Panc1 (cell line): ENCODE measurements around the gene METTL9. TPM values are rescaled to one million over a fixed set of nuclear protein-coding genes. Genes with fewer than 3 reads are reported as not detected.

Experiments
- ATAC-seq: fragments of 200-7000 bp; cut with Tn5 transposase; 2 replicates; pipeline ENCODE4 v1.9.1; 2020; ENCODE audit warnings: mild to moderate bottlenecking, moderate library complexity
- BruUV-seq: library from RNA; stranded (reverse); fragments of 400-500 nt; replicated peaks from 2 replicates; lab custom pipeline; 2021; lab: Mats Ljungman, UMichigan
- CTCF ChIA-PET: fragments of 300-600 bp; sonication (Branson Sonifier 250); formaldehyde crosslinking; loops from one replicate; lab custom pipeline; 2022; ENCODE audit warnings: antibody characterized with exemption; lab: Charles Lee
- POLR2A ChIA-PET: fragments of 300-600 bp; sonication (Branson Sonifier 250); formaldehyde crosslinking; loops from one replicate; lab custom pipeline; 2022; ENCODE audit warnings: antibody characterized with exemption; lab: Charles Lee
- DNase-seq: peaks from one replicate; pipeline ENCODE4 v3.0.0-alpha.2; 2010; ENCODE audit warnings: low read depth, low spot score
- H3K27ac ChIP-seq: 2 replicates; pipeline ENCODE4 v1.5.1; 2011; ENCODE audit warnings: mild to moderate bottlenecking, low read length, inconsistent platforms
- H3K27me3 ChIP-seq: fragments of 200-500 bp; sonication (Bioruptor generic); 2 replicates; pipeline ENCODE4 v1.6.0; 2014; ENCODE audit warnings: low read length, inconsistent platforms; ENCODE audit not compliant: control insufficient read depth, insufficient read depth
- H3K36me3 ChIP-seq: fragments of 200-500 bp; sonication (Bioruptor generic); 2 replicates; pipeline ENCODE4 v1.5.1; 2014; ENCODE audit warnings: inconsistent platforms, mild to moderate bottlenecking, low read length, moderate library complexity; ENCODE audit not compliant: control insufficient read depth, insufficient read depth
- H3K4me1 ChIP-seq: 2 replicates; pipeline ENCODE4 v1.5.1; 2011; ENCODE audit warnings: inconsistent platforms, mild to moderate bottlenecking, low read length, moderate library complexity; ENCODE audit not compliant: control insufficient read depth, insufficient read depth
- H3K4me3 ChIP-seq, 2 experiments: 2 replicates each; pipeline ENCODE4 v1.5.1; 2011 to 2012; ENCODE audit warnings: low read depth in 2 of 2, low read length in 2 of 2, mild to moderate bottlenecking in 2 of 2, inconsistent platforms in 1 of 2, moderate library complexity in 1 of 2
- H3K9me3 ChIP-seq: fragments of 200-500 bp; sonication (Bioruptor generic); 2 replicates; pipeline ENCODE4 v1.5.1; 2014; ENCODE audit warnings: low read depth, mild to moderate bottlenecking, inconsistent platforms, low read length, moderate library complexity; ENCODE audit not compliant: control insufficient read depth, insufficient read depth
- POLR2AphosphoS5 ChIP-seq: IDR thresholded peaks from 2 replicates; pipeline ENCODE4 v1.6.1; 2012; ENCODE audit warnings: mild to moderate bottlenecking, low read depth, low read length, moderate library complexity
- SIN3A ChIP-seq: IDR thresholded peaks from 2 replicates; pipeline ENCODE4 v1.6.1; 2012; ENCODE audit warnings: low read depth, mild to moderate bottlenecking, low read length, moderate library complexity, borderline replicate concordance; ENCODE audit not compliant: insufficient read depth
- TCF7L2 ChIP-seq: IDR thresholded peaks from 2 replicates; pipeline ENCODE4 v1.6.1; 2011; ENCODE audit warnings: mild to moderate bottlenecking, low read depth, low read length, inconsistent platforms
- in situ Hi-C: cut with HindIII; loops from 2 replicates; pipeline ENCODE4 v1.10.0; 2016; ENCODE audit warnings: low sequenced_read_pairs, low pct_unique_long_range_greater_than_20kb
- intact Hi-C: fragments of 100-400 bp; cut with micrococcal nuclease; formaldehyde crosslinking; loops from one replicate; pipeline ENCODE4 v1.10.0; 2022; ENCODE audit not compliant: unreplicated experiment
- total RNA-seq: library from RNA; stranded (reverse); gene quantifications from one replicate; pipeline ENCODE4 v1.2.1, GENCODE V29; 2021; ENCODE audit not compliant: unreplicated experiment
- TF ChIP-seq, protein P1 (sequence below): fragments of 450-650 bp; IDR thresholded peaks from 2 replicates; pipeline ENCODE4 v1.5.1; 2017; ENCODE audit warnings: mild to moderate bottlenecking
- TF ChIP-seq, protein P2 (sequence below), 2 experiments: IDR thresholded peaks; 2 replicates each; pipeline ENCODE4 v1.6.1; 2011 to 2012; ENCODE audit warnings: low read depth in 2 of 2, control low read depth in 1 of 2, low read length in 1 of 2, mild to moderate bottlenecking in 1 of 2, moderate library complexity in 1 of 2; ENCODE audit not compliant: insufficient read depth in 1 of 2

METTL9 gene
- total RNA-seq, 1 experiment from 2014 or later, result 86.1 TPM

DNA sequence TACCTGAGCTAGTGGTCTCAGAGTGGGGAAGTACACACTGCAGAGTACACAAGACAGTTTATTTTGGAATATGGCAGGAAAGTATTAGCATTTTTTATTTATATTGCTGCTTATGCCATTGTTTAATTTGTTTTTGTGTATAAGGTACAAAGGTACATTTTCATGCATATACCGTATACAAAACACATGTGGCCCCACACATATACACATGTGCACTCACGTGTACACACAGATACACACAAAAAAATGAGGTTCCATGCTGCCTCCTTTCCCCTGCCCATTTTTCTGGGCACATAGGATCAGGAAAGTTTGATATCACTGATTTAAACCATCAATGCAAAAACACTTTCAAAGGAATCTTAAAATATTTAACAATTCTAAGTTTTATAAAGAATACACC is 40.1 kb downstream of the METTL9 start:
- intact Hi-C loops, result loop anchor here (5.0 kb wide), 1 partner anchor 57 kb away; no protein-coding TSS in a partner anchor
- POLR2A ChIA-PET, result no interaction called here
- TF ChIP-seq, protein P1, sequence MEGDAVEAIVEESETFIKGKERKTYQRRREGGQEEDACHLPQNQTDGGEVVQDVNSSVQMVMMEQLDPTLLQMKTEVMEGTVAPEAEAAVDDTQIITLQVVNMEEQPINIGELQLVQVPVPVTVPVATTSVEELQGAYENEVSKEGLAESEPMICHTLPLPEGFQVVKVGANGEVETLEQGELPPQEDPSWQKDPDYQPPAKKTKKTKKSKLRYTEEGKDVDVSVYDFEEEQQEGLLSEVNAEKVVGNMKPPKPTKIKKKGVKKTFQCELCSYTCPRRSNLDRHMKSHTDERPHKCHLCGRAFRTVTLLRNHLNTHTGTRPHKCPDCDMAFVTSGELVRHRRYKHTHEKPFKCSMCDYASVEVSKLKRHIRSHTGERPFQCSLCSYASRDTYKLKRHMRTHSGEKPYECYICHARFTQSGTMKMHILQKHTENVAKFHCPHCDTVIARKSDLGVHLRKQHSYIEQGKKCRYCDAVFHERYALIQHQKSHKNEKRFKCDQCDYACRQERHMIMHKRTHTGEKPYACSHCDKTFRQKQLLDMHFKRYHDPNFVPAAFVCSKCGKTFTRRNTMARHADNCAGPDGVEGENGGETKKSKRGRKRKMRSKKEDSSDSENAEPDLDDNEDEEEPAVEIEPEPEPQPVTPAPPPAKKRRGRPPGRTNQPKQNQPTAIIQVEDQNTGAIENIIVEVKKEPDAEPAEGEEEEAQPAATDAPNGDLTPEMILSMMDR, result no peak
- TF ChIP-seq POLR2AphosphoS5 (no peak), TCF7L2 (no peak)
- CTCF ChIA-PET, result no interaction called here
- Histone ChIP-seq H3K4me3 (no peak overlapping the region), H3K27ac (no peak overlapping the region), H3K9me3 (no peaks in the 10 kb centered on the region), H3K4me1 (peaks cover 5% of the 10 kb centered on the region), H3K27me3 (no peaks in the 10 kb centered on the region), H3K36me3 (no peaks in the 10 kb centered on the region)
- in situ Hi-C loops, result no loop called here
- no TSS peak for BruUV-seq
- ATAC-seq, result no peak
- DNase-seq, result no peak

DNA sequence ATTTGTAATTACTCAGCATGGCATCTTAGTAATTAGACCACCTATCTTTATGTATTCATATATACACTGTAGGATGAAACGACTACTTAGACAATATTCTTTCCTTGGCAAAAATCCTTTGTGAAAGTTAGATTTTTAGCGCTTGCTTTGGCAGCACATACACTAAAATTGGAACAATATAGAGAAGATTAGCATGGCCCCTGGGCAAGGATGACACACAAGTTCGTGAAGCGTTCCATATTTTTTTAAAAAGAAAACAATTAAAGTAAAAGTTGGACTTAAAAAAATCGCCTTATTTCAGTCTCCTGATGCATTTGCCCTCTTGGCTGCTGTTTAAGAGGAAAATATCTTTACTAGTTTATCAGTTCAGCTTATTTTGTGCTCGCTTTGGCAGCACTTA is 42.5 kb downstream of the METTL9 start:
- TF ChIP-seq SIN3A, result no peak
- TF ChIP-seq, protein P2, sequence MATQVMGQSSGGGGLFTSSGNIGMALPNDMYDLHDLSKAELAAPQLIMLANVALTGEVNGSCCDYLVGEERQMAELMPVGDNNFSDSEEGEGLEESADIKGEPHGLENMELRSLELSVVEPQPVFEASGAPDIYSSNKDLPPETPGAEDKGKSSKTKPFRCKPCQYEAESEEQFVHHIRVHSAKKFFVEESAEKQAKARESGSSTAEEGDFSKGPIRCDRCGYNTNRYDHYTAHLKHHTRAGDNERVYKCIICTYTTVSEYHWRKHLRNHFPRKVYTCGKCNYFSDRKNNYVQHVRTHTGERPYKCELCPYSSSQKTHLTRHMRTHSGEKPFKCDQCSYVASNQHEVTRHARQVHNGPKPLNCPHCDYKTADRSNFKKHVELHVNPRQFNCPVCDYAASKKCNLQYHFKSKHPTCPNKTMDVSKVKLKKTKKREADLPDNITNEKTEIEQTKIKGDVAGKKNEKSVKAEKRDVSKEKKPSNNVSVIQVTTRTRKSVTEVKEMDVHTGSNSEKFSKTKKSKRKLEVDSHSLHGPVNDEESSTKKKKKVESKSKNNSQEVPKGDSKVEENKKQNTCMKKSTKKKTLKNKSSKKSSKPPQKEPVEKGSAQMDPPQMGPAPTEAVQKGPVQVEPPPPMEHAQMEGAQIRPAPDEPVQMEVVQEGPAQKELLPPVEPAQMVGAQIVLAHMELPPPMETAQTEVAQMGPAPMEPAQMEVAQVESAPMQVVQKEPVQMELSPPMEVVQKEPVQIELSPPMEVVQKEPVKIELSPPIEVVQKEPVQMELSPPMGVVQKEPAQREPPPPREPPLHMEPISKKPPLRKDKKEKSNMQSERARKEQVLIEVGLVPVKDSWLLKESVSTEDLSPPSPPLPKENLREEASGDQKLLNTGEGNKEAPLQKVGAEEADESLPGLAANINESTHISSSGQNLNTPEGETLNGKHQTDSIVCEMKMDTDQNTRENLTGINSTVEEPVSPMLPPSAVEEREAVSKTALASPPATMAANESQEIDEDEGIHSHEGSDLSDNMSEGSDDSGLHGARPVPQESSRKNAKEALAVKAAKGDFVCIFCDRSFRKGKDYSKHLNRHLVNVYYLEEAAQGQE (IDR thresholded peaks at IDR 0.05; ENCODE audit: insufficient read depth in 1 of 2, low read depth in 2 of 2, low read length in 1 of 2), result no peak
- TF ChIP-seq, protein P1, result no peak
- TF ChIP-seq TCF7L2, result no peak
- TF ChIP-seq POLR2AphosphoS5, result no peak
- no peak for DNase-seq
- H3K4me3 ChIP-seq, result no peak overlapping the region
- H3K9me3 ChIP-seq, result no peaks in the 10 kb centered on the region
- in situ Hi-C loops (no loop called here), intact Hi-C loops (no loop called here)
- CTCF ChIA-PET, result interaction anchor here (1.0 kb wide), 1 partner anchor 58 kb away, joined by 8 read pairs; no protein-coding TSS in a partner anchor
- peaks cover 8% of the 10 kb centered on the region for H3K4me1 ChIP-seq
- ATAC-seq, result no peak
- H3K36me3 ChIP-seq, result no peaks in the 10 kb centered on the region
- no peaks in the 10 kb centered on the region for H3K27me3 ChIP-seq
- BruUV-seq, result no TSS peak
- no peak overlapping the region for H3K27ac ChIP-seq
- POLR2A ChIA-PET, result no interaction called here
